ENCODE results near the gene KATNBL1. TPM values are rescaled to one million over a fixed set of nuclear protein-coding genes. Genes with fewer than 3 reads are reported as not detected.

Gene KATNBL1
- total RNA-seq, 1 donor from 2014 or later = 35.5 TPM

DNA sequence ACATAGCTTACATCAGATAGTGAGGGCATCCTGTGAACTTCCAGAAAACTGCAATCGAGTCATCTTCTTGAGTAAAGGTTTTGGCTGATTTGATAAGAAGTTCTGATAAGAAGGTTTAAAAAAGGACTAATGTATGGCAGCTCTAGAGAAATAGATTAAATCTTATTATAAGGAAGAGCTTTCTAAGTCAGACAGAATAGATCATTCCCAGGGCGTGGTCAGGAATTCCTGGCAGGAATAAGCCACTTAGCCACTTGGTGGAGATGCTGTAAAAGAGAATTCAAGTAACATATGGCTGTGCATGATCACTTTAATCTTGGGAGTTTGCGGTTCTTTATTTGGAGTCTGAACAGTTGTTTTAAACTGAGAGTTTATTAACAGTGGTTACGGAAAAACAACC is 90.6 kb downstream of the KATNBL1 start:
- no peak overlapping the region for H3K4me3 ChIP-seq (ENCODE audit: low read depth, low read length)
- TF ChIP-seq, protein P1, sequence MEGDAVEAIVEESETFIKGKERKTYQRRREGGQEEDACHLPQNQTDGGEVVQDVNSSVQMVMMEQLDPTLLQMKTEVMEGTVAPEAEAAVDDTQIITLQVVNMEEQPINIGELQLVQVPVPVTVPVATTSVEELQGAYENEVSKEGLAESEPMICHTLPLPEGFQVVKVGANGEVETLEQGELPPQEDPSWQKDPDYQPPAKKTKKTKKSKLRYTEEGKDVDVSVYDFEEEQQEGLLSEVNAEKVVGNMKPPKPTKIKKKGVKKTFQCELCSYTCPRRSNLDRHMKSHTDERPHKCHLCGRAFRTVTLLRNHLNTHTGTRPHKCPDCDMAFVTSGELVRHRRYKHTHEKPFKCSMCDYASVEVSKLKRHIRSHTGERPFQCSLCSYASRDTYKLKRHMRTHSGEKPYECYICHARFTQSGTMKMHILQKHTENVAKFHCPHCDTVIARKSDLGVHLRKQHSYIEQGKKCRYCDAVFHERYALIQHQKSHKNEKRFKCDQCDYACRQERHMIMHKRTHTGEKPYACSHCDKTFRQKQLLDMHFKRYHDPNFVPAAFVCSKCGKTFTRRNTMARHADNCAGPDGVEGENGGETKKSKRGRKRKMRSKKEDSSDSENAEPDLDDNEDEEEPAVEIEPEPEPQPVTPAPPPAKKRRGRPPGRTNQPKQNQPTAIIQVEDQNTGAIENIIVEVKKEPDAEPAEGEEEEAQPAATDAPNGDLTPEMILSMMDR (conservative IDR thresholded peaks at IDR 0.05; ENCODE audit: low read depth, low read length) = no peak
- DNase-seq (ENCODE audit: low read depth) = no peak

GRCh38 chr15:34116620-34117019 is 93.3 kb downstream of the KATNBL1 start:
- no peak overlapping the region for H3K4me3 ChIP-seq (ENCODE audit: low read depth, low read length)
- TF ChIP-seq, protein P1 (conservative IDR thresholded peaks at IDR 0.05; ENCODE audit: low read depth, low read length) = no peak
- no peak for DNase-seq (ENCODE audit: low read depth)

- no peak for DNase-seq (ENCODE audit: low read depth)
- H3K4me3 ChIP-seq (ENCODE audit: low read depth, low read length) = no peak overlapping the region
- TF ChIP-seq, protein P1 (conservative IDR thresholded peaks at IDR 0.05; ENCODE audit: low read depth, low read length) = no peak
These were observed 95.2 kb downstream of the KATNBL1 start for GRCh38 chr15:34114739-34115138.

GRCh38 chr15:34114215-34114614 is 95.7 kb downstream of the KATNBL1 start:
- H3K4me3 ChIP-seq (ENCODE audit: low read depth, low read length) = no peak overlapping the region
- TF ChIP-seq, protein P1 (conservative IDR thresholded peaks at IDR 0.05; ENCODE audit: low read depth, low read length) = no peak
- DNase-seq (ENCODE audit: low read depth) = no peak

DNA sequence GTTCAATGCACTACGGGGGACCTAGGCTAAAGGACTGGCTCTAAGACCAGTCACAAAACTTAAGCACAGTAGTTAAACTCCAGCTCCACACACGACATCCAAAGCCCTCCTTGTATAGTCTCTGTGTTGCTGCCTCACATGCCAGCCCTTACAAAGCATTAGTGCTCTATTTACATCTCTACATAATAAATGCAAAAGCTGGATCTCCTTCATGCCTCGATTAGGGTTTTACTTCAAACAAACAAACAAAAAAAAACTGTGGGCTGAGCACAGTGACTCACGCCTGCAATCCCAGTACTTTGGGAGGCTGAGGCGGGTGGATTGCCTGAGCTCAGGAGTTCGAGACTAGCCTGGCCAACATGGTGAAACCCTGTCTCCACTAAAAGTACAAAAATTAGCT is 98.4 kb downstream of the KATNBL1 start:
- TF ChIP-seq, protein P1 (conservative IDR thresholded peaks at IDR 0.05; ENCODE audit: low read depth, low read length) = no peak
- DNase-seq (ENCODE audit: low read depth) = no peak
- no peak overlapping the region for H3K4me3 ChIP-seq (ENCODE audit: low read depth, low read length)

- TF ChIP-seq, protein P1 (conservative IDR thresholded peaks at IDR 0.05; ENCODE audit: low read depth, low read length) = peak; percentile 85
These were observed 99.9 kb downstream of the KATNBL1 start for GRCh38 chr15:34109797-34110663.

GRCh38 chr15:34107315-34107714 is 102.6 kb downstream of the KATNBL1 start:
- DNase-seq (ENCODE audit: low read depth) = no peak
- TF ChIP-seq, protein P1 (conservative IDR thresholded peaks at IDR 0.05; ENCODE audit: low read depth, low read length) = no peak
- no peak overlapping the region for H3K4me3 ChIP-seq (ENCODE audit: low read depth, low read length)

More at GRCh38 chr15:34109797-34110663, 99.9 kb downstream of the KATNBL1 start:
- no peak overlapping the region for H3K4me3 ChIP-seq (ENCODE audit: low read depth, low read length)
- peak; percentile 4 for DNase-seq (ENCODE audit: low read depth)

Measured in epithelial cell of proximal tubule (primary cell).